Mesendoderm (in vitro differentiated cells): Measurements from ENCODE around the gene STK4.

Source experiments
- DNase-seq: peaks from one replicate; pipeline ENCODE4 v3.0.0; 2013
- H2AK5ac ChIP-seq: 2 replicates; pipeline ENCODE4 v1.6.1; 2013; ENCODE audit warnings: low read length, inconsistent platforms
- H2BK120ac ChIP-seq: 2 replicates; pipeline ENCODE4 v1.6.1; 2013; ENCODE audit warnings: low read depth, mild to moderate bottlenecking, low read length, moderate library complexity, mixed read lengths
- H2BK15ac ChIP-seq: replicated peaks from 2 replicates; pipeline ENCODE4 v1.6.1; 2013; ENCODE audit warnings: low read depth, mild to moderate bottlenecking, moderate library complexity
- H2BK5ac ChIP-seq: 2 replicates; pipeline ENCODE4 v1.6.1; 2013; ENCODE audit warnings: low read length, inconsistent platforms
- H3K18ac ChIP-seq: 2 replicates; pipeline ENCODE4 v1.6.1; 2013; ENCODE audit warnings: mild to moderate bottlenecking, low read length, mixed read lengths
- H3K23ac ChIP-seq: one replicate; pipeline ENCODE4 v1.6.1; 2013; ENCODE audit warnings: low read length
- H3K27ac ChIP-seq: 2 replicates; pipeline ENCODE4 v1.5.1; 2013; ENCODE audit warnings: low read depth, mild to moderate bottlenecking, inconsistent platforms, low read length, moderate library complexity
- H3K27me3 ChIP-seq: 2 replicates; pipeline ENCODE4 v1.6.1; 2013; ENCODE audit warnings: low read length, control low read depth, mild to moderate bottlenecking, inconsistent platforms; ENCODE audit not compliant: insufficient read depth, poor library complexity
- H3K36me3 ChIP-seq: 2 replicates; pipeline ENCODE4 v1.6.1; 2013; ENCODE audit warnings: low read length, inconsistent platforms; ENCODE audit not compliant: control insufficient read depth, insufficient read depth
- H3K4ac ChIP-seq: one replicate; pipeline ENCODE4 v1.6.1; 2013; ENCODE audit warnings: low read depth, mild to moderate bottlenecking, low read length, moderate library complexity
- H3K4me1 ChIP-seq: 2 replicates; pipeline ENCODE4 v1.6.1; 2013; ENCODE audit warnings: low read depth, low read length, inconsistent platforms; ENCODE audit not compliant: control insufficient read depth
- H3K4me2 ChIP-seq: 2 replicates; pipeline ENCODE4 v1.6.1; 2013; ENCODE audit warnings: low read length
- H3K4me3 ChIP-seq: 2 replicates; pipeline ENCODE4 v1.5.1; 2013; ENCODE audit warnings: mild to moderate bottlenecking, low read length
- H3K56ac ChIP-seq: one replicate; pipeline ENCODE4 v1.6.1; 2013; ENCODE audit warnings: low read length
- H3K79me1 ChIP-seq: 2 replicates; pipeline ENCODE4 v1.6.1; 2013; ENCODE audit warnings: low read length, inconsistent platforms
- H3K79me2 ChIP-seq: 2 replicates; pipeline ENCODE4 v1.6.1; 2013; ENCODE audit warnings: mild to moderate bottlenecking, low read length; ENCODE audit not compliant: control insufficient read depth, insufficient read depth
- H3K9ac ChIP-seq: 2 replicates; pipeline ENCODE4 v1.6.1; 2013; ENCODE audit warnings: low read length, inconsistent platforms
- H4K5ac ChIP-seq: one replicate; pipeline ENCODE4 v1.6.1; 2013; ENCODE audit warnings: low read length
- H4K8ac ChIP-seq: one replicate; pipeline ENCODE4 v1.6.1; 2013; ENCODE audit warnings: low read depth, mild to moderate bottlenecking, control low read depth, low read length, moderate library complexity
- WGBS: extraction: QIAGEN DNeasy Blood & Tissue Kit; methylation state at CpG from one replicate; pipeline ENCODE4 v1.1.7; 2013; ENCODE audit warnings: low lambda C conversion rate, missing lambda C conversion rate; ENCODE audit not compliant: insufficient coverage; ENCODE audit errors: extremely low coverage; 5-methylcytosine and 5-hydroxymethylcytosine counted together

The STK4 gene

GRCh38 chr20:44965651-44966029, 672 bp upstream of the STK4 start:
- no CpG with 5 or more reads among the region's 5 CpGs for WGBS
- no peak overlapping the region for H2BK15ac ChIP-seq
- H3K4me3 ChIP-seq, result no peak overlapping the region
- no peak overlapping the region for H3K23ac ChIP-seq
- peaks cover 10% of the 10 kb centered on the region for H3K79me1 ChIP-seq
- H3K4me1 ChIP-seq, result peaks cover 10% of the 10 kb centered on the region
- no peak overlapping the region for H3K27ac ChIP-seq
- H3K4me2 ChIP-seq, result peak overlapping the region; percentile 87
- H3K36me3 ChIP-seq, result no peaks in the 10 kb centered on the region
- peak overlapping the region; percentile 87 for H3K9ac ChIP-seq
- H3K18ac ChIP-seq, result peak overlapping the region; percentile 54
- no peak overlapping the region for H4K8ac ChIP-seq
- no peak overlapping the region for H2BK5ac ChIP-seq
- peak overlapping the region; percentile 93 for H3K56ac ChIP-seq
- no peak overlapping the region for H2AK5ac ChIP-seq
- peaks cover 16% of the 10 kb centered on the region for H3K79me2 ChIP-seq
- no peak overlapping the region for H4K5ac ChIP-seq
- no peak for DNase-seq
- no peak overlapping the region for H3K4ac ChIP-seq
- H2BK120ac ChIP-seq, result no peak overlapping the region
- no peaks in the 10 kb centered on the region for H3K27me3 ChIP-seq

DNA sequence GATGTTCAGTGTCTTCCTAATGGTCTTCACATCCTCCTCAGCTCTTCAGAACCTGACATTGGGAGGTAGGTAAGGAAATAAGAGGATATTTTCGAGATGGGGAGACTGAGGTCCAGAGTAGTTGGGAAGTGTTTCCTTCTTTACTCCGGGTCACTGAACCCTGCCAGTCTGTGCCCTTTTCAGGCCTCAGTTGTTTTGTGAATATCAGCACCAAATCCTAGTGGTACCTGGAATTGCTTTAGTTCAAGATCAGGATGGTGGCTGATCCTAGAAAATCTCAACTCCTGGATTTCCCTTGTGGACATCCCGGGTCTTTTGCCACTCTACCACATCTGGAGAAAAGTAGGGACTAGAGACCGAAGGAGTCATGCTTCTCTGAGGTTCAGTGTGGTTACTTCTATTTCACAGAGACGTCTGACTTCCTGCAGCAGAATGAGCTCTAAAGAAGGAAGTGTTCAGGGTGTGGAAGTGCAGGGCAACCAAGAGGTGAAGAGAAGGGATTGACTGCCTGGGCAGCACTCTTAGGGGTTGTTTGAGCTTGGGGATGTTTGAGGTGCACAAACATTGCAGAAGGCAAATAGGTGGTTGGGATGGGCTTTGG, 995 bp downstream of the STK4 start:
- no peak for DNase-seq
- no peak overlapping the region for H2BK120ac ChIP-seq
- no peak overlapping the region for H2BK15ac ChIP-seq
- H4K5ac ChIP-seq, result no peak overlapping the region
- H3K18ac ChIP-seq, result no peak overlapping the region
- H3K36me3 ChIP-seq, result no peaks in the 10 kb centered on the region
- H3K4ac ChIP-seq, result no peak overlapping the region
- H3K4me1 ChIP-seq, result peaks cover 5% of the 10 kb centered on the region
- H3K56ac ChIP-seq, result peak overlapping the region; percentile 95
- peaks cover 10% of the 10 kb centered on the region for H3K79me1 ChIP-seq
- peaks cover 16% of the 10 kb centered on the region for H3K79me2 ChIP-seq
- WGBS, result no CpG with 5 or more reads among the region's 5 CpGs
- no peak overlapping the region for H4K8ac ChIP-seq
- H3K4me2 ChIP-seq, result peak overlapping the region; percentile 39
- H3K9ac ChIP-seq, result peak overlapping the region; percentile 94
- H3K23ac ChIP-seq, result no peak overlapping the region
- no peak overlapping the region for H2AK5ac ChIP-seq
- H3K27me3 ChIP-seq, result no peaks in the 10 kb centered on the region
- peak overlapping the region; percentile 90 for H3K4me3 ChIP-seq
- H2BK5ac ChIP-seq, result no peak overlapping the region
- H3K27ac ChIP-seq, result no peak overlapping the region

DNA sequence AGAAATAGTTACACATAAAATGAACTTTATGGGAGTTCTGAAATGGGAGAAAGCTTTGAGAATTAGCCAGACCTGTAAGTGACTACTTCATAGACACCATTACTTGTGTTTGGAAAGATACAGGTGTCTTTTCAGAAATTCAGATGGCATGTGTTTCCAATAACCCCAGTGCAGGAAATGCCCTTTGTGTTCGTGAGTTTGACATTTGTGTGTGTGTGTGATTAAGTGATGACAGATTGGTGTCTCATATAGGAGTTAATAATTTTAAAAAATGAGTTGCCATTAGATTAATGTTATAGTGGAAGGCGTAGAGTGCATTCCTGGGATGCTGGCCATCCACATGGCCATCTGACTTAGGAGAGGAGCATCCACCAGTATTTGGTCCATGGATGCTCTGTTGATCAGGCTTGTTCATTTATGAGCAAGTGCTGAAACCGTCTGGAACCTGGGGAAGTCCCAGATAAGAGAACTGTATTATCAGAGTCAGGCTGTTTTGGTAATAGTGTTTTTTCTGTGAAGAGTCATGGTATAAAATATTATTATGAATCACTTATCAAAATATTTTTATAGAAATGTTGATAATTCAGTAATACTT, 3.1 kb downstream of the STK4 start:
- Histone ChIP-seq H3K4me2 (no peak overlapping the region), H3K27ac (no peak overlapping the region), H2BK120ac (no peak overlapping the region), H4K5ac (no peak overlapping the region), H3K9ac (no peak overlapping the region), H3K4me1 (peaks cover 5% of the 10 kb centered on the region), H3K4me3 (no peak overlapping the region), H2BK5ac (no peak overlapping the region), H3K79me1 (peaks cover 10% of the 10 kb centered on the region), H4K8ac (no peak overlapping the region), H3K27me3 (no peaks in the 10 kb centered on the region), H3K36me3 (no peaks in the 10 kb centered on the region), H2BK15ac (no peak overlapping the region), H3K4ac (no peak overlapping the region), H2AK5ac (no peak overlapping the region), H3K79me2 (peaks cover 16% of the 10 kb centered on the region), H3K18ac (no peak overlapping the region), H3K23ac (no peak overlapping the region), H3K56ac (no peak overlapping the region)
- DNase-seq, result no peak
- no CpG with 5 or more reads among the region's 3 CpGs for WGBS

DNA sequence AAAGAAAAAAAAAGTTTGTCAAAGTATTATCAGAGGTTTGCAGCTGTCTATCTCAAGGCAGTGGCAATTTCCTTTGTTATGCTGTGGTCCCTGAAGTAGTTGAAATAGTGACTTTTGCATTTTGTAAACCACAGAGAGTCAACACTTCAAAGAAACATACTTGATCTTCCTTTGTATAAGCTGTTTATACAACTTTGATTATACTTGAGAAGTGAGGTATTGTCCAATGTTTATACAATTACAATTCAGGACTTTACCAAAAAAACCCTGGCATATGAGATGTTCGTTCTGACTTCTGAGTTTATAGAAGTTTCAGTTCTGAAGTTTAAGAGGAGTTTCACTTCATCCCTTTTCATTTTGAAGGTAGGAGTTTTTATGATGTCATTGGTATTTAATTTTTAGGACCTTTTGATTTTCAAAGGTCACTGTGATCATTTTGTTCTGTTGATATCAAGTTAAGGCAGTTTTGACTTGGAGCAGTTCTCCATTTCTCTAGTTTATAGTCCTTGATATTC, 4.0 kb downstream of the STK4 start:
- no CpG with 5 or more reads among the region's 1 CpG for WGBS
- H2BK5ac ChIP-seq, result no peak overlapping the region
- no peak overlapping the region for H2AK5ac ChIP-seq
- no peak for DNase-seq
- H3K23ac ChIP-seq, result no peak overlapping the region
- H3K27ac ChIP-seq, result no peak overlapping the region
- no peak overlapping the region for H3K18ac ChIP-seq
- no peak overlapping the region for H2BK120ac ChIP-seq
- H3K4ac ChIP-seq, result no peak overlapping the region
- no peak overlapping the region for H4K5ac ChIP-seq
- H3K4me3 ChIP-seq, result no peak overlapping the region
- H3K9ac ChIP-seq, result no peak overlapping the region
- no peak overlapping the region for H3K4me2 ChIP-seq
- H3K27me3 ChIP-seq, result no peaks in the 10 kb centered on the region
- H3K36me3 ChIP-seq, result no peaks in the 10 kb centered on the region
- peaks cover 10% of the 10 kb centered on the region for H3K79me1 ChIP-seq
- H3K79me2 ChIP-seq, result peaks cover 16% of the 10 kb centered on the region
- H4K8ac ChIP-seq, result no peak overlapping the region
- H3K56ac ChIP-seq, result no peak overlapping the region
- no peak overlapping the region for H2BK15ac ChIP-seq
- peaks cover 5% of the 10 kb centered on the region for H3K4me1 ChIP-seq

- Histone ChIP-seq H3K18ac (no peak overlapping the region), H3K27me3 (no peaks in the 10 kb centered on the region), H3K4me3 (no peak overlapping the region), H2BK15ac (no peak overlapping the region), H3K4ac (no peak overlapping the region), H3K9ac (no peak overlapping the region), H3K27ac (no peak overlapping the region), H3K36me3 (no peaks in the 10 kb centered on the region), H2BK120ac (no peak overlapping the region), H4K8ac (no peak overlapping the region), H3K79me1 (peaks cover 2% of the 10 kb centered on the region), H4K5ac (no peak overlapping the region), H3K4me2 (no peak overlapping the region), H2AK5ac (no peak overlapping the region), H3K4me1 (no peaks in the 10 kb centered on the region), H2BK5ac (no peak overlapping the region), H3K56ac (no peak overlapping the region), H3K79me2 (peaks cover 7% of the 10 kb centered on the region), H3K23ac (no peak overlapping the region)
- WGBS, result no CpG with 5 or more reads among the region's 2 CpGs
- no peak for DNase-seq
Measured at GRCh38 chr20:44973053-44973452, 6.7 kb downstream of the STK4 start.

DNA sequence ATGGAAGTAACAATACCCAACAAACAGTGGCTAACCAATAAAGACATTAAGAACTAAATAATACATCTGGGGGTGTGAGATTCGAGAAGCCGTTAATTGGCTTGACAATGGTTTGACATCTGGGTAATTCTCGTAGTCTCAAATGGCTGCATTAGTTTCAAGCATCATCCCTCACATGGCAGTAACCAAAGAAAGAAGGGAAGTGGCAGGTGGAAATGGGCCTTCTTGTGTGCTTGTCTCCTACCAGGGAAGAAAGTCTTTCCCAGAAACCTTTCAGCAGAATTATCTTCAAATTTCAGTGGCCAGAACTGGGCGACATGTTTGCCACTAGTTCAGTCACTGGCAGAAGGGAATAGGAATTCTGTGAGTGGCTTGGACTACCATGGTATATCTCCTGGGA, 10.4 kb downstream of the STK4 start:
- H3K27ac ChIP-seq, result no peak overlapping the region
- H3K36me3 ChIP-seq, result no peaks in the 10 kb centered on the region
- H4K5ac ChIP-seq, result no peak overlapping the region
- H3K79me2 ChIP-seq, result no peaks in the 10 kb centered on the region
- H3K4me1 ChIP-seq, result no peaks in the 10 kb centered on the region
- no peak overlapping the region for H2BK15ac ChIP-seq
- WGBS, result no CpG with 5 or more reads among the region's 4 CpGs
- H3K56ac ChIP-seq, result no peak overlapping the region
- H2AK5ac ChIP-seq, result no peak overlapping the region
- no peak overlapping the region for H3K9ac ChIP-seq
- no peaks in the 10 kb centered on the region for H3K27me3 ChIP-seq
- H4K8ac ChIP-seq, result no peak overlapping the region
- H2BK5ac ChIP-seq, result no peak overlapping the region
- no peak overlapping the region for H3K23ac ChIP-seq
- no peak for DNase-seq
- no peak overlapping the region for H3K18ac ChIP-seq
- H3K4me3 ChIP-seq, result no peak overlapping the region
- H3K79me1 ChIP-seq, result no peaks in the 10 kb centered on the region
- no peak overlapping the region for H3K4me2 ChIP-seq
- no peak overlapping the region for H3K4ac ChIP-seq
- no peak overlapping the region for H2BK120ac ChIP-seq
